ENCODE results near the gene GRK5. TPM values are rescaled to one million over a fixed set of nuclear protein-coding genes. Genes with fewer than 3 reads are reported as not detected.
A peak's percentile ranks its signal among the peaks of the same experiment; 100 is the strongest.

Gene GRK5
- total RNA-seq, 6 experiments from 2014 or later = 9.7 to 16.8 (median 15.9) TPM

- Mint-ChIP-seq H3K36me3 (ENCODE audit: low read depth) (no peaks in the 10 kb centered on the region), H3K27me3 (ENCODE audit: insufficient read depth) (peaks cover 2% of the 10 kb centered on the region; the same call in 1 of the 2 replicates), H3K4me1 (ENCODE audit: low read depth) (peaks cover 31% of the 10 kb centered on the region), H3K4me3 (no peak overlapping the region), H3K9me3 (no peaks in the 10 kb centered on the region), H3K27ac (no peak overlapping the region)
- no peak for TF ChIP-seq CTCF (IDR thresholded peaks at IDR 0.05)
- no peak for DNase-seq
Measured at GRCh38 chr10:119335671-119336353, 128.4 kb downstream of the GRK5 start.

GRCh38 chr10:119336599-119336998 lies 129.2 kb downstream of the GRK5 start:
- no peak overlapping the region for H3K27ac Mint-ChIP-seq
- DNase-seq = no peak
- peaks cover 39% of the 10 kb centered on the region for H3K4me1 Mint-ChIP-seq (ENCODE audit: low read depth)
- TF ChIP-seq CTCF (IDR thresholded peaks at IDR 0.05) = no peak
- no peak overlapping the region for H3K4me3 Mint-ChIP-seq
- peaks cover 4% of the 10 kb centered on the region; the same call in 1 of the 2 replicates for H3K27me3 Mint-ChIP-seq (ENCODE audit: insufficient read depth)
- H3K36me3 Mint-ChIP-seq (ENCODE audit: low read depth) = peaks cover 5% of the 10 kb centered on the region
- H3K9me3 Mint-ChIP-seq = no peaks in the 10 kb centered on the region

- peaks cover 4% of the 10 kb centered on the region; the same call in 1 of the 2 replicates for H3K27me3 Mint-ChIP-seq (ENCODE audit: insufficient read depth)
- no peak overlapping the region for H3K27ac Mint-ChIP-seq
- no peak overlapping the region for H3K4me3 Mint-ChIP-seq
- no peak for TF ChIP-seq CTCF (IDR thresholded peaks at IDR 0.05)
- peaks cover 43% of the 10 kb centered on the region for H3K4me1 Mint-ChIP-seq (ENCODE audit: low read depth)
- no peak for DNase-seq
- no peaks in the 10 kb centered on the region for H3K9me3 Mint-ChIP-seq
- peaks cover 5% of the 10 kb centered on the region for H3K36me3 Mint-ChIP-seq (ENCODE audit: low read depth)
Measured at GRCh38 chr10:119337223-119337622, 129.9 kb downstream of the GRK5 start.

- no peak for DNase-seq
Measured at GRCh38 chr10:119337796-119338432, 130.5 kb downstream of the GRK5 start.

GRCh38 chr10:119339109-119339508 lies 131.7 kb downstream of the GRK5 start:
- H3K36me3 Mint-ChIP-seq (ENCODE audit: low read depth) = peaks cover 5% of the 10 kb centered on the region
- no peak for TF ChIP-seq CTCF (IDR thresholded peaks at IDR 0.05)
- H3K4me1 Mint-ChIP-seq (ENCODE audit: low read depth) = peaks cover 30% of the 10 kb centered on the region
- H3K27ac Mint-ChIP-seq = no peak overlapping the region
- H3K27me3 Mint-ChIP-seq (ENCODE audit: insufficient read depth) = peaks cover 13% of the 10 kb centered on the region
- no peak overlapping the region for H3K4me3 Mint-ChIP-seq
- H3K9me3 Mint-ChIP-seq = no peaks in the 10 kb centered on the region
- DNase-seq = no peak

More at GRCh38 chr10:119337796-119338432, 130.5 kb downstream of the GRK5 start:
- peaks cover 5% of the 10 kb centered on the region for H3K36me3 Mint-ChIP-seq (ENCODE audit: low read depth)
- H3K9me3 Mint-ChIP-seq = no peaks in the 10 kb centered on the region
- no peak overlapping the region for H3K4me3 Mint-ChIP-seq
- peaks cover 8% of the 10 kb centered on the region; the same call in 1 of the 2 replicates for H3K27me3 Mint-ChIP-seq (ENCODE audit: insufficient read depth)
- TF ChIP-seq CTCF (IDR thresholded peaks at IDR 0.05) = no peak
- peak overlapping the region; percentile 69 for H3K27ac Mint-ChIP-seq
- H3K4me1 Mint-ChIP-seq (ENCODE audit: low read depth) = peaks cover 39% of the 10 kb centered on the region
